Measurements from ENCODE around the gene TLX1.

TLX1 gene

GRCh38 chr10:101130984-101131961, at the start of gene TLX1:
TLX1 (plus strand) TSS chr10:101131300; CDS start chr10:101131542, 242 bp downstream.
- no peak for DNase-seq

GRCh38 chr10:101085846-101086245, 45.3 kb upstream of the TLX1 start:
- DNase-seq: no peak

- DNase-seq: no peak
Observed at GRCh38 chr10:101087376-101087775, 43.7 kb upstream of the TLX1 start.

- DNase-seq: no peak
Observed at GRCh38 chr10:101087965-101088364, 43.1 kb upstream of the TLX1 start.

- DNase-seq: no peak
Observed at GRCh38 chr10:101089520-101090299, 41.4 kb upstream of the TLX1 start.

- DNase-seq: no peak
Observed at GRCh38 chr10:101090597-101090996, 40.5 kb upstream of the TLX1 start.

- no peak for DNase-seq
Observed at GRCh38 chr10:101091546-101092290, 39.4 kb upstream of the TLX1 start.

GRCh38 chr10:101092881-101093354, 38.2 kb upstream of the TLX1 start:
- DNase-seq: no peak

- DNase-seq: no peak
Observed at GRCh38 chr10:101094121-101094879, 36.8 kb upstream of the TLX1 start.

- no peak for DNase-seq
Observed at GRCh38 chr10:101095004-101095403, 36.1 kb upstream of the TLX1 start.

- DNase-seq: peak in 25 of 56 donors; percentile 1 to 64 (median 13)
Observed at GRCh38 chr10:101095550-101096213, 35.4 kb upstream of the TLX1 start.

GRCh38 chr10:101096378-101096777, 34.7 kb upstream of the TLX1 start:
- no peak for DNase-seq

GRCh38 chr10:101097881-101098280, 33.2 kb upstream of the TLX1 start:
- no peak for DNase-seq

GRCh38 chr10:101099901-101100300, 31.2 kb upstream of the TLX1 start:
- no peak for DNase-seq

GRCh38 chr10:101101372-101101881, 29.7 kb upstream of the TLX1 start:
- no peak for DNase-seq

- no peak for DNase-seq
Observed at GRCh38 chr10:101103430-101103829, 27.7 kb upstream of the TLX1 start.

GRCh38 chr10:101106351-101106750, 24.7 kb upstream of the TLX1 start:
- DNase-seq: no peak

GRCh38 chr10:101107771-101108170, 23.3 kb upstream of the TLX1 start:
- no peak for DNase-seq

GRCh38 chr10:101110856-101111523, 20.1 kb upstream of the TLX1 start:
- no peak for DNase-seq
